GM18858 (cell line): Measurements from ENCODE around the gene CFAP54.
"Not testable (repeated sequence)": the region's sequence is repeated elsewhere in the genome, so short reads cannot be mapped to it uniquely, and the experiment has no call there.

Source experiments
- ATAC-seq: cut with Tn5 transposase; IDR thresholded peaks from one replicate; pipeline ENCODE4 v1.9.1; 2021; ENCODE audit not compliant: unreplicated experiment

The CFAP54 gene

GRCh38 chr12:96513681-96514080, 24.3 kb downstream of the CFAP54 start:
- ATAC-seq: no peak

GRCh38 chr12:96514328-96514727, 25.0 kb downstream of the CFAP54 start:
- peak; percentile 85 for ATAC-seq

- peak; percentile 56 for ATAC-seq
Measured at GRCh38 chr12:96516472-96517430, 27.4 kb downstream of the CFAP54 start.

- no peak for ATAC-seq
Measured at GRCh38 chr12:96520767-96521166, 31.4 kb downstream of the CFAP54 start.

- no peak for ATAC-seq
Measured at GRCh38 chr12:96521895-96522682, 32.7 kb downstream of the CFAP54 start.

- no peak for ATAC-seq
Measured at GRCh38 chr12:96522690-96523089, 33.3 kb downstream of the CFAP54 start.

GRCh38 chr12:96526110-96526509, 36.7 kb downstream of the CFAP54 start:
- ATAC-seq: no peak

- ATAC-seq: no peak
Measured at GRCh38 chr12:96529912-96530311, 40.5 kb downstream of the CFAP54 start.

- ATAC-seq: no peak
Measured at GRCh38 chr12:96534339-96534738, 45.0 kb downstream of the CFAP54 start.

- ATAC-seq: no peak
Measured at GRCh38 chr12:96548384-96548783, 59.0 kb downstream of the CFAP54 start.

GRCh38 chr12:96549341-96549740, 60.0 kb downstream of the CFAP54 start:
- ATAC-seq: no peak

- peak; percentile 13 for ATAC-seq
Measured at GRCh38 chr12:96570579-96570978, 81.2 kb downstream of the CFAP54 start.

GRCh38 chr12:96571101-96571862, 81.9 kb downstream of the CFAP54 start:
- ATAC-seq: peak; percentile 81

- ATAC-seq: peak; percentile 83
Measured at GRCh38 chr12:96578526-96579125, 89.2 kb downstream of the CFAP54 start.

GRCh38 chr12:96585977-96586376, 96.6 kb downstream of the CFAP54 start:
- ATAC-seq: no peak

GRCh38 chr12:96587691-96588090, 98.3 kb downstream of the CFAP54 start:
- no peak for ATAC-seq

- no peak for ATAC-seq
Measured at GRCh38 chr12:96590970-96591369, 101.6 kb downstream of the CFAP54 start.

- not testable (repeated sequence) for ATAC-seq
Measured at GRCh38 chr12:96604374-96604773, 115.0 kb downstream of the CFAP54 start.

- ATAC-seq: no peak
Measured at GRCh38 chr12:96605684-96606083, 116.3 kb downstream of the CFAP54 start.

- ATAC-seq: no peak
Measured at GRCh38 chr12:96606134-96606533, 116.8 kb downstream of the CFAP54 start.

GRCh38 chr12:96606644-96607043, 117.3 kb downstream of the CFAP54 start:
- no peak for ATAC-seq
